ENCODE measurements around the gene TSPAN13.

- no peak for TF ChIP-seq CTCF (IDR thresholded peaks at IDR 0.05)
- no peak for TF ChIP-seq POLR2A (IDR thresholded peaks at IDR 0.05)
These were observed 19.8 kb downstream of the TSPAN13 start for GRCh38 chr7:16773326-16773725.

All from thyroid gland (tissue), 4 donors.